ENCODE measurements around the gene KIAA2012.

The KIAA2012 gene

GRCh38 chr2:202158796-202159195, 85.7 kb downstream of the KIAA2012 start:
- TF ChIP-seq CTCF (IDR thresholded peaks at IDR 0.05): peak; percentile 40

- no peak for TF ChIP-seq CTCF (IDR thresholded peaks at IDR 0.05)
Observed at GRCh38 chr2:202161151-202161835, 88.2 kb downstream of the KIAA2012 start.

GRCh38 chr2:202164411-202164810, 91.4 kb downstream of the KIAA2012 start:
- TF ChIP-seq CTCF (IDR thresholded peaks at IDR 0.05): no peak

GRCh38 chr2:202165208-202165607, 92.2 kb downstream of the KIAA2012 start:
- no peak for TF ChIP-seq CTCF (IDR thresholded peaks at IDR 0.05)

GRCh38 chr2:202165945-202166344, 92.9 kb downstream of the KIAA2012 start:
- TF ChIP-seq CTCF (IDR thresholded peaks at IDR 0.05): no peak

- TF ChIP-seq CTCF (IDR thresholded peaks at IDR 0.05): no peak
Observed at GRCh38 chr2:202169131-202169530, 96.1 kb downstream of the KIAA2012 start.

GRCh38 chr2:202169832-202170424, 96.9 kb downstream of the KIAA2012 start:
- no peak for TF ChIP-seq CTCF (IDR thresholded peaks at IDR 0.05)

Measured in LNCAP (cell line).